ENCODE data around the gene PKNOX2. TPM values are rescaled to one million over a fixed set of nuclear protein-coding genes. Genes with fewer than 3 reads are reported as not detected.

Gene PKNOX2
- total and polyA plus RNA-seq, 7 donors, result 0.23 to 4.7 (median 1.4) TPM

GRCh38 chr11:125376117-125376516 lies 211.6 kb downstream of the PKNOX2 start:
- Histone ChIP-seq H3K27ac (peak overlapping the region in 2 of 4 donors; percentile 23 to 71), H3K36me3 (no peaks in the 10 kb centered on the region), H3K27me3 (no peaks in the 10 kb centered on the region), H3K4me1 (peaks cover 0 to 18% (median 16%) of the 10 kb centered on the region in 4 donors), H3K4me3 (peak overlapping the region in 1 of 4 donors; percentile 8), H3K9me3 (no peaks in the 10 kb centered on the region)
- DNase-seq, result peak; percentile 67
- 31 to 48% methylated on average over 9 of the region's 9 CpGs for WGBS, 2 donors
- no peak for TF ChIP-seq POLR2A (IDR thresholded peaks at IDR 0.05)
- no peak for TF ChIP-seq CTCF (IDR thresholded peaks at IDR 0.05)
- no peak for TF ChIP-seq EP300 (IDR thresholded peaks at IDR 0.05)
- no peak for TF ChIP-seq POLR2AphosphoS5 (IDR thresholded peaks at IDR 0.05)
- intact Hi-C loops (cut with DNase I), result no loop called here

DNA sequence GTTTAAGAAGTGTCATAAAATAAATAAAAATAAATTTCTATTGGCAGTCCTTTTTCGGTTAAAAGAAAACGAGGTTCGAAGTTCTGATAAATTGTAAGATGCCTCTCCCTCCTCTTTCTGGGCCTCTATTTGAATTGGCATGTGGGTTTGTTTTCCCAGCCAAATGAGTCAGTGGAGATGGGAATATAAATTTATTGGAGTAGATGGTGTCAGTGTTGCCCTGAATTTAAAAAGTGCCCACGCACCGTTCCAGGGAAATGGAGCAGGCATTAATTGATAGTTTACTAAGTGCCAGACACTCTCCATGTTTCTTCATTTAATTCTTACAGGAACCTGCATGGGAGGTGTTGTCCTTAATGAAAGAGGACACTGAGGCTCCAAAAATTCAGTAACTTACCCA lies 212.3 kb downstream of the PKNOX2 start:
- Histone ChIP-seq H3K36me3 (no peaks in the 10 kb centered on the region), H3K27ac (peak overlapping the region in 2 of 4 donors; percentile 23 to 71), H3K27me3 (no peaks in the 10 kb centered on the region), H3K4me3 (no peak overlapping the region), H3K9me3 (no peaks in the 10 kb centered on the region), H3K4me1 (peaks cover 0 to 18% (median 16%) of the 10 kb centered on the region in 4 donors)
- no peak for DNase-seq
- WGBS, 2 donors, result 82 to 83% methylated on average over 5 of the region's 5 CpGs
- TF ChIP-seq CTCF (IDR thresholded peaks at IDR 0.05), result no peak
- no peak for TF ChIP-seq EP300 (IDR thresholded peaks at IDR 0.05)
- no peak for TF ChIP-seq POLR2A (IDR thresholded peaks at IDR 0.05)
- TF ChIP-seq POLR2AphosphoS5 (IDR thresholded peaks at IDR 0.05), result no peak
- intact Hi-C loops (cut with DNase I), result no loop called here

DNA sequence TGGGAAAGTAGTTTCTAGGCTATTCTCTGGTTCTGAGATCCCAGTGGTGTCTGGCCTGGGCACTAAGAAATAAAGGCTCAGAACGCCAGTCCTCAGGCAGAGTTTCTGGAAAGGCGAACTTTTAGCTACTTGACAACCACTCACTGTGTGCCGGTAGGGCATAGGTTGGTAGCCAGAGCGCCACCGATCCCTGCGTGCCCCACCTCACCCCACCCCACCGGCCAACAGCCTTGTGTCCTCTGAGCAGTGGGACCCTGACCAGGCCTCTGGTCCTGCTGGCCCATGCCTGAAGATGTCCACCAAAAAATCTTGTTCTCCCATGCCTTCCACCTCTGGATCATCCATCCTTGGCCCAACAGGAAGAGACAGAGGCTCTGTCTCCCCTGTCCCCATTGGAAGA lies 213.5 kb downstream of the PKNOX2 start:
- Histone ChIP-seq H3K9me3 (no peaks in the 10 kb centered on the region), H3K4me1 (peaks cover 0 to 25% (median 17%) of the 10 kb centered on the region in 4 donors), H3K4me3 (no peak overlapping the region), H3K36me3 (no peaks in the 10 kb centered on the region), H3K27me3 (no peaks in the 10 kb centered on the region), H3K27ac (no peak overlapping the region)
- 92 to 93% methylated on average over 7 of the region's 7 CpGs for WGBS, 2 donors
- no peak for DNase-seq
- TF ChIP-seq EP300 (IDR thresholded peaks at IDR 0.05) (no peak), POLR2A (IDR thresholded peaks at IDR 0.05) (no peak), CTCF (IDR thresholded peaks at IDR 0.05) (no peak), POLR2AphosphoS5 (IDR thresholded peaks at IDR 0.05) (no peak)
- intact Hi-C loops (cut with DNase I), result no loop called here

DNA sequence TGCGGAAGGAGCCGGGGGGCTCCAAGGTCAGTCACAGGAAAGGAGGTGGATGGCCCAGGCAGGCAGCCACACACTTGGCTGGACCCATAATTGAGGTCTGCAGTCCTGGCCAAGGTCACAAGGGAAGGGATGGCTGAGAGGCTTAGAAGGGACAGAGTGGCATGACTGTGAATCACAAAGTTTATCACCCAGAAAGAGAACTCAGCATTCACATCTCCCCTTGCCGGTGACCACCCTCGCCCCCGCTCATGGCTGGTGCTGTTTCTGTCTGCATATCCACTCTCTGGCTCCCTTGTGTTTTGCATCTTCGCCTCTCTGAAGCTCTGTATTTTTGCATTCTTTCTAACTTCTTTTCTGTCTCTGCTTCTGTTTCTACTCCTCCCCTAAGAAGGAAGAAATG lies 214.0 kb downstream of the PKNOX2 start:
- peaks cover 0 to 25% (median 17%) of the 10 kb centered on the region in 4 donors for H3K4me1 ChIP-seq
- H3K36me3 ChIP-seq, result no peaks in the 10 kb centered on the region
- H3K27me3 ChIP-seq, result no peaks in the 10 kb centered on the region
- no peaks in the 10 kb centered on the region for H3K9me3 ChIP-seq
- H3K4me3 ChIP-seq, result no peak overlapping the region
- H3K27ac ChIP-seq, result no peak overlapping the region
- intact Hi-C loops (cut with DNase I), result no loop called here
- 82 to 93% methylated on average over 6 of the region's 6 CpGs for WGBS, 2 donors
- TF ChIP-seq POLR2AphosphoS5 (IDR thresholded peaks at IDR 0.05) (no peak), POLR2A (IDR thresholded peaks at IDR 0.05) (no peak), EP300 (IDR thresholded peaks at IDR 0.05) (no peak), CTCF (IDR thresholded peaks at IDR 0.05) (no peak)
- DNase-seq, result no peak

DNA sequence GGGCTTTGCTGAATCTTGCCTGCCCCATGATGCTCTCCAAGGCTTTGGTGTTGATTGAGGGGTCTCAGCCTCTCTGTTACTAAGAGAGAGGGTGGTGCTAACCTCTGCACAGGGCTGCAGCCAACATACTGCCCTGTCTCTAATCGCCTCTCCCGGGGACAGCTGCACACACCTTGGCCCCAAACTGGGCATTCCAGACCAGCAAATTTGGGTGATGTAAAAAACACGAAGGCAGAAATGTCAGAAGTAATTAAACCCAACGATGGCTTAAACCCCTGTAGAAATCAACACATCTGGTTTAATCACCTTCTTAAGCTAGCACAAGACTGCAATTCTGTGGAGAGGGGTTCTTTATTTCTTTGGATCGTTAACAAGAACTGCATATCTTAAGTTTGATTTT lies 215.0 kb downstream of the PKNOX2 start:
- Histone ChIP-seq H3K27ac (no peak overlapping the region), H3K4me3 (no peak overlapping the region), H3K4me1 (peaks cover 0 to 25% (median 17%) of the 10 kb centered on the region in 4 donors), H3K36me3 (no peaks in the 10 kb centered on the region), H3K9me3 (no peaks in the 10 kb centered on the region), H3K27me3 (no peaks in the 10 kb centered on the region)
- 65 to 72% methylated on average over 5 of the region's 5 CpGs for WGBS, 2 donors
- DNase-seq, result no peak
- TF ChIP-seq POLR2A (IDR thresholded peaks at IDR 0.05) (no peak), POLR2AphosphoS5 (IDR thresholded peaks at IDR 0.05) (no peak), EP300 (IDR thresholded peaks at IDR 0.05) (no peak), CTCF (IDR thresholded peaks at IDR 0.05) (no peak)
- intact Hi-C loops (cut with DNase I), result no loop called here

Measured in sigmoid colon (tissue), 7 donors.